Fibroblast of villous mesenchyme (primary cell): ENCODE measurements around the gene GABRB3. TPM values are rescaled to one million over a fixed set of nuclear protein-coding genes. Genes with fewer than 3 reads are reported as not detected.

Experiments
- DNase-seq: peaks from one replicate; pipeline ENCODE4 v3.0.0-alpha.2; 2010; ENCODE audit warnings: low read depth
- H3K4me3 ChIP-seq: 2 replicates; pipeline ENCODE4 v1.5.1; 2011; ENCODE audit warnings: low read depth, mild to moderate bottlenecking, low read length
- total RNA-seq: library from RNA; depleted of rRNA; stranded (reverse); fragments of >200 nt; gene quantifications from 2 replicates; pipeline ENCODE4 v1.2.3, GENCODE V29; 2012
- TF ChIP-seq, protein P1 (sequence below): IDR thresholded peaks from 2 replicates; pipeline ENCODE4 v1.5.1; 2012; ENCODE audit warnings: low read depth, mild to moderate bottlenecking, low read length; ENCODE audit not compliant: insufficient read depth

Gene GABRB3
- total RNA-seq, 1 donor, result 2.2 TPM

DNA sequence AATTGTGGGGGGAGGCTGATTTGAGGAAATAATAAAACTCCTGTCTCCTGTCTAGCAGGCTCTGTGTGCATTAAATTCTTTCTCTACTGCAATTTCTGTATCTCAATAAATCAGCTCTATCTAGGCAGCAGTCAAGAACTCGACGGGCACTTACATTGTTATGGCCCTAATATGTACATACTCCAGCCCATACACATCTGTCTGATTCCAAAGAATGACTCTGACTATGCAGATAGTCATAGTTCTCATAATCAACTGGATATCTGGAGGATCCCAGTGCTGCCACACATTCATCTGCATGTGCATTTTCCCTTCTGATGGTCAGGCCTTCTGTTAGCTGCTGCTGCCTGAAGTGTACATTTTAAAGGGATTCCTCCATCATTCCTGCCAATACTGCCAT is 114.6 kb downstream of the GABRB3 start:
- H3K4me3 ChIP-seq, result no peak overlapping the region
- no peak for DNase-seq
- TF ChIP-seq, protein P1, sequence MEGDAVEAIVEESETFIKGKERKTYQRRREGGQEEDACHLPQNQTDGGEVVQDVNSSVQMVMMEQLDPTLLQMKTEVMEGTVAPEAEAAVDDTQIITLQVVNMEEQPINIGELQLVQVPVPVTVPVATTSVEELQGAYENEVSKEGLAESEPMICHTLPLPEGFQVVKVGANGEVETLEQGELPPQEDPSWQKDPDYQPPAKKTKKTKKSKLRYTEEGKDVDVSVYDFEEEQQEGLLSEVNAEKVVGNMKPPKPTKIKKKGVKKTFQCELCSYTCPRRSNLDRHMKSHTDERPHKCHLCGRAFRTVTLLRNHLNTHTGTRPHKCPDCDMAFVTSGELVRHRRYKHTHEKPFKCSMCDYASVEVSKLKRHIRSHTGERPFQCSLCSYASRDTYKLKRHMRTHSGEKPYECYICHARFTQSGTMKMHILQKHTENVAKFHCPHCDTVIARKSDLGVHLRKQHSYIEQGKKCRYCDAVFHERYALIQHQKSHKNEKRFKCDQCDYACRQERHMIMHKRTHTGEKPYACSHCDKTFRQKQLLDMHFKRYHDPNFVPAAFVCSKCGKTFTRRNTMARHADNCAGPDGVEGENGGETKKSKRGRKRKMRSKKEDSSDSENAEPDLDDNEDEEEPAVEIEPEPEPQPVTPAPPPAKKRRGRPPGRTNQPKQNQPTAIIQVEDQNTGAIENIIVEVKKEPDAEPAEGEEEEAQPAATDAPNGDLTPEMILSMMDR, result no peak

DNA sequence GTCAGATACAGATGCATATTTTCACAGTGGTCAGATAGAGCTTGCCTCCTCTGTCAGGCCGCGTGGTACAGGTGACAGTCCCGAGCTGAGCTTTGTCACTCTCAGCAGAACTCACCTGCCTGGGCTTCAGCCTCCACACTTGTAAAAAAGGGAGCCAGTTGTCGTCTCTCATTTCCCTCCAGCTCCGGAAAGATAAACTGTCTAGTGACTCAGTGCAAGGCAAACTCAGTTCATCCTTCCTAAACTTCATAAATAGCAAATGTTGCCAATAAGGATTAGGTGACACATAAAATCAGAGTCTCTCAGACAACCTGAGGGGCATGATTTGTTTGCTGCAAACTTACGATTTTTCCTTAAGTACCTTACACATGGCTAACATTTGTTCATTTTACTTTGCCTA is 116.8 kb downstream of the GABRB3 start:
- TF ChIP-seq, protein P1, result no peak
- H3K4me3 ChIP-seq, result no peak overlapping the region
- no peak for DNase-seq

DNA sequence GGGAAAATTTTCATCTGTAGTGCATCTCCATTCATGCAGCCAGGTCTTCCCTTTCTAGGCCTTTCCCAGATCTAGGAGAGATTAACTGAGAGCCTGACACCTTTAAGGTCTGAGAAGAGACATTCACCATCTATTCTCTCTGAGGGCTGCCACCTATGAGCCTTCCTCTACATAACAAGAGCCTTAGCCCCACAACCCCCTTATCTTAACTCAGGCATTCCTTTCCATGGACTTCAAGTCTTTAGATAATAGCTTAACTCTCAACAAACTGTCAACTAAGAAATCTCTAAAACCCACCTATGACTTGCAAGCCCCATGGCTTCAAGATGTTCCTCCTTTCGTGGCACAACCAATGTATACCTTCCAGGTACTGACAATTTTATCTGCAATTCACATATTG is 121.0 kb downstream of the GABRB3 start:
- TF ChIP-seq, protein P1, result no peak
- no peak overlapping the region for H3K4me3 ChIP-seq
- DNase-seq, result no peak

DNA sequence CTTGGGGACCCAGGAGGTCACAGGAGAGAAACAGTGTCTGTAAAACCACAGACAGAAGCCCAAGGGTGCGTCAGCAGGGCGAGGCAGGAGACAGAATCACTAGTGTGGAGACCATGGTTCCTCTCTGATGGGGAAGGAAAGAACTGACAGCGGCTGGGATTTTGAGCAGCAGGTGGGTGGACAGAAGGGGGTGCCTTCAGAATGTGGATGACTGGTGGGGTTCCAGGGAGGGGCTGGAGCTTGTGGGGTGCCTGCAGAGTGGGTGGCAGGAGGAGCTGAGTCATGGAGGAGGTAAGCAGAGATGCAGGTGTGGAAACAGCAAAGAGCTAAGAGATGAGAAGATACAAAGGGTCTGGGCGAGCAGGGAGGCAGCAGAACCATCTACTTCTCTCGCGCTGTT is 124.2 kb downstream of the GABRB3 start:
- no peak for DNase-seq
- no peak overlapping the region for H3K4me3 ChIP-seq
- TF ChIP-seq, protein P1, result no peak

DNA sequence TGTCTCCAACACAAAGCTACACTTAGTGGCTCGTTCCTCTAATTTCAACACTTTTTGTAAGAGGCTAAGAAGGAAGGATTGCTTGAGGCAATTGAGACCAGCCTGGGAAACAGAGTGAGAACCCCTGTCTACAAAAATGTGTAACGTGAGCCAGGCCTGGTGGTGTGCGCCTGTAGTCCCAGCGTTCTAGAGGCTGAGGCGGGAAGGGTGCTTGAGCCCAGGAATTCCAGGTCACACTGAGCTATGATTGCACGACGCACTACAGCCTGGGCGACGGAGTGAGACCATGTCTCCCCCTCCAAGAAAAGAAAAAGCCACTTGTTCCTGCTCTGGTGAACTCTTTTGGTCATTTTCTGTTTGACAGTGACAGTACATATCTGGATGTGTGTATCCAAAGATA is 127.9 kb downstream of the GABRB3 start:
- TF ChIP-seq, protein P1, result no peak
- no peak overlapping the region for H3K4me3 ChIP-seq
- no peak for DNase-seq

DNA sequence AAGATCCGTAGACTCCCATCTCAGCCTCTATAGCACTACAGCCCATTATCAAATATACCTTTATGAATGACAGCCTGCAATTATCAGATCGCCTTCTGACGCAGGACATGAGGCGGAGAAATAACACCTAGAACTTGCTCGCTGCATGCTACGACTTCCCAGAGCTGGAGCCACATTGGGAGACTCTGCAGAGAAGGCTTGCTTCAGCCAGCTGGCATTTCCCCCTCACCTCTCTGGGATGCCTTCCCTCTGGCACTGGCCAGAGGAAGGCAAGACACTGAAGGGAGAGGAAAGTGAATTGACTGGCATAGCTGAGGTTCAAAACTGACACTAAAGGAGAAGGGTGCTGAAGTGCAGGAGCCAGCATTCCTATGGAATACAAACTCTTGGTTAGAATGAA is 131.7 kb downstream of the GABRB3 start:
- TF ChIP-seq, protein P1, result no peak
- DNase-seq, result no peak
- H3K4me3 ChIP-seq, result no peak overlapping the region

DNA sequence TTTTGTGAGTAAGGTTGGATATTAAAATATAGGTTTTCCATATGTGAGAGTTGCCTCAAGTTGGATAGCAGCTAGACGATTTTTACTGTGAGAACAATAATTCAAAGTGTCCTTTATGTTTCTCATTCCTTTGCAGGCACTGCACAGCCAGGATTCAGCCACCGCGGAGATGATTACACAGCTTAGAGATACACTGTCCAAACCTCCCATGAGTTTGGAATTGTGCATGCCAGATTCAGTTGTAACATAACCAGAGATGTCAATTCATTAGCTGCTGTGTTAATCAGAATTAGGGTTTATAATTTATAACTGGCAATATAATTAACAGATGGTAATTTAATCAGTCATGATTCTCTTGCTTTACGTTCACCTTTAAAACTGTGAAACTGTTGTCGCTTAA is 132.3 kb downstream of the GABRB3 start:
- H3K4me3 ChIP-seq, result no peak overlapping the region
- TF ChIP-seq, protein P1, result no peak
- no peak for DNase-seq
